ENCODE measurements around the gene MDGA2.
"Not testable (repeated sequence)": the region's sequence is repeated elsewhere in the genome, so short reads cannot be mapped to it uniquely, and the experiment has no call there.

The MDGA2 gene

GRCh38 chr14:47200740-47201139 is 474.7 kb downstream of the MDGA2 start:
- H3K9ac ChIP-seq (ENCODE audit: low read depth, low read length, poor library complexity) = no peak overlapping the region
- no peak overlapping the region for H3K18ac ChIP-seq (ENCODE audit: low read length)
- no peak for DNase-seq (ENCODE audit: low spot score)
- H3K36me3 ChIP-seq (replicated peaks in 1 of 2; ENCODE audit: control insufficient read depth in 2 of 2, insufficient read depth in 2 of 2, low read length in 2 of 2) = no peaks in the 10 kb centered on the region
- WGBS, 2 donors (ENCODE audit: extremely low coverage in 2 of 2, insufficient read length in 2 of 2, insufficient replicate concordance in 1 of 2) = no CpG with 5 or more reads among the region's 18 CpGs
- H2BK120ac ChIP-seq (ENCODE audit: low read depth, low read length) = no peak overlapping the region
- H3K4me1 ChIP-seq (ENCODE audit: control insufficient read depth in 2 of 2, insufficient read depth in 1 of 2, low read depth in 1 of 2, low read length in 2 of 2) = no peaks in the 10 kb centered on the region
- no peak overlapping the region for H2BK12ac ChIP-seq (ENCODE audit: low read length)
- no peak overlapping the region for H3K4me2 ChIP-seq (ENCODE audit: insufficient read depth, low read length, poor library complexity, severe bottlenecking)
- H3K4ac ChIP-seq (ENCODE audit: low read length) = no peak overlapping the region
- H4K91ac ChIP-seq (ENCODE audit: low read depth, low read length, poor library complexity) = no peak overlapping the region
- H3K79me1 ChIP-seq (ENCODE audit: low read depth, low read length) = no peaks in the 10 kb centered on the region
- H2AFZ ChIP-seq (ENCODE audit: low read length) = no peak overlapping the region
- H3K9me3 ChIP-seq (replicated peaks in 1 of 2; ENCODE audit: control insufficient read depth in 2 of 2, insufficient read depth in 1 of 2, low read depth in 1 of 2, low read length in 2 of 2) = no peaks in the 10 kb centered on the region
- peak overlapping the region; percentile 17 for H2BK5ac ChIP-seq (ENCODE audit: low read length)
- peak overlapping the region; percentile 21 for H3K14ac ChIP-seq (ENCODE audit: low read length)
- H3K23ac ChIP-seq (ENCODE audit: low read depth, low read length, poor library complexity) = no peak overlapping the region
- no peak overlapping the region for H4K8ac ChIP-seq (ENCODE audit: low read depth, low read length)
- H3K27ac ChIP-seq (replicated peaks; ENCODE audit: low read length) = no peak overlapping the region
- H2AK5ac ChIP-seq (ENCODE audit: low read depth, low read length) = no peak overlapping the region
- H3K27me3 ChIP-seq (ENCODE audit: control insufficient read depth in 3 of 3, insufficient read depth in 3 of 3, low read depth in 1 of 3, low read length in 3 of 3) = no peaks in the 10 kb centered on the region
- H3K4me3 ChIP-seq (ENCODE audit: low read length in 2 of 2) = no peak overlapping the region
- no peak overlapping the region for H2BK15ac ChIP-seq (ENCODE audit: low read length)

- Histone ChIP-seq H3K36me3 (replicated peaks in 1 of 2; ENCODE audit: control insufficient read depth in 2 of 2, insufficient read depth in 2 of 2, low read length in 2 of 2) (no peaks in the 10 kb centered on the region), H2AFZ (ENCODE audit: low read length) (no peak overlapping the region)
- no CpG with 5 or more reads among the region's 1 CpG for WGBS, 2 donors (ENCODE audit: extremely low coverage in 2 of 2, insufficient read length in 2 of 2, insufficient replicate concordance in 1 of 2)
These were observed 479.8 kb downstream of the MDGA2 start for GRCh38 chr14:47195582-47195981.

GRCh38 chr14:47194055-47194454 is 481.4 kb downstream of the MDGA2 start:
- Histone ChIP-seq H3K14ac (ENCODE audit: low read length) (no peak overlapping the region), H2BK12ac (ENCODE audit: low read length) (no peak overlapping the region), H3K18ac (ENCODE audit: low read length) (no peak overlapping the region), H3K27ac (replicated peaks; ENCODE audit: low read length) (no peak overlapping the region), H3K9me3 (replicated peaks in 1 of 2; ENCODE audit: control insufficient read depth in 2 of 2, insufficient read depth in 1 of 2, low read depth in 1 of 2, low read length in 2 of 2) (no peaks in the 10 kb centered on the region), H4K91ac (ENCODE audit: low read depth, low read length, poor library complexity) (no peak overlapping the region), H3K4me3 (ENCODE audit: low read length in 2 of 2) (no peak overlapping the region), H3K4ac (ENCODE audit: low read length) (no peak overlapping the region), H3K4me1 (ENCODE audit: control insufficient read depth in 2 of 2, insufficient read depth in 1 of 2, low read depth in 1 of 2, low read length in 2 of 2) (no peaks in the 10 kb centered on the region), H2AK5ac (ENCODE audit: low read depth, low read length) (no peak overlapping the region), H2BK120ac (ENCODE audit: low read depth, low read length) (no peak overlapping the region), H3K27me3 (ENCODE audit: control insufficient read depth in 3 of 3, insufficient read depth in 3 of 3, low read depth in 1 of 3, low read length in 3 of 3) (no peaks in the 10 kb centered on the region), H3K79me1 (ENCODE audit: low read depth, low read length) (no peaks in the 10 kb centered on the region), H2AFZ (ENCODE audit: low read length) (no peak overlapping the region), H3K36me3 (replicated peaks in 1 of 2; ENCODE audit: control insufficient read depth in 2 of 2, insufficient read depth in 2 of 2, low read length in 2 of 2) (no peaks in the 10 kb centered on the region), H2BK15ac (ENCODE audit: low read length) (no peak overlapping the region), H3K9ac (ENCODE audit: low read depth, low read length, poor library complexity) (no peak overlapping the region), H3K4me2 (ENCODE audit: insufficient read depth, low read length, poor library complexity, severe bottlenecking) (no peak overlapping the region), H4K8ac (ENCODE audit: low read depth, low read length) (no peak overlapping the region), H3K23ac (ENCODE audit: low read depth, low read length, poor library complexity) (no peak overlapping the region), H2BK5ac (ENCODE audit: low read length) (no peak overlapping the region)
- WGBS, 2 donors (ENCODE audit: extremely low coverage in 2 of 2, insufficient read length in 2 of 2, insufficient replicate concordance in 1 of 2) = no CpG with 5 or more reads among the region's 1 CpG
- DNase-seq (ENCODE audit: low spot score) = no peak

More at GRCh38 chr14:47195582-47195981, 479.8 kb downstream of the MDGA2 start:
- no peak overlapping the region for H3K14ac ChIP-seq (ENCODE audit: low read length)
- no peak for DNase-seq (ENCODE audit: low spot score)
- no peak overlapping the region for H3K4me2 ChIP-seq (ENCODE audit: insufficient read depth, low read length, poor library complexity, severe bottlenecking)
- no peak overlapping the region for H4K91ac ChIP-seq (ENCODE audit: low read depth, low read length, poor library complexity)
- no peak overlapping the region for H3K4me3 ChIP-seq (ENCODE audit: low read length in 2 of 2)
- no peak overlapping the region for H3K9ac ChIP-seq (ENCODE audit: low read depth, low read length, poor library complexity)
- H2AK5ac ChIP-seq (ENCODE audit: low read depth, low read length) = no peak overlapping the region
- H2BK120ac ChIP-seq (ENCODE audit: low read depth, low read length) = no peak overlapping the region
- H3K27ac ChIP-seq (replicated peaks; ENCODE audit: low read length) = no peak overlapping the region
- no peaks in the 10 kb centered on the region for H3K79me1 ChIP-seq (ENCODE audit: low read depth, low read length)
- H2BK5ac ChIP-seq (ENCODE audit: low read length) = no peak overlapping the region
- no peak overlapping the region for H3K4ac ChIP-seq (ENCODE audit: low read length)
- H3K9me3 ChIP-seq (replicated peaks in 1 of 2; ENCODE audit: control insufficient read depth in 2 of 2, insufficient read depth in 1 of 2, low read depth in 1 of 2, low read length in 2 of 2) = no peaks in the 10 kb centered on the region
- no peak overlapping the region for H2BK12ac ChIP-seq (ENCODE audit: low read length)
- no peak overlapping the region for H2BK15ac ChIP-seq (ENCODE audit: low read length)
- H3K18ac ChIP-seq (ENCODE audit: low read length) = no peak overlapping the region
- H3K23ac ChIP-seq (ENCODE audit: low read depth, low read length, poor library complexity) = no peak overlapping the region
- H3K4me1 ChIP-seq (ENCODE audit: control insufficient read depth in 2 of 2, insufficient read depth in 1 of 2, low read depth in 1 of 2, low read length in 2 of 2) = no peaks in the 10 kb centered on the region
- no peaks in the 10 kb centered on the region for H3K27me3 ChIP-seq (ENCODE audit: control insufficient read depth in 3 of 3, insufficient read depth in 3 of 3, low read depth in 1 of 3, low read length in 3 of 3)
- H4K8ac ChIP-seq (ENCODE audit: low read depth, low read length) = no peak overlapping the region

DNA sequence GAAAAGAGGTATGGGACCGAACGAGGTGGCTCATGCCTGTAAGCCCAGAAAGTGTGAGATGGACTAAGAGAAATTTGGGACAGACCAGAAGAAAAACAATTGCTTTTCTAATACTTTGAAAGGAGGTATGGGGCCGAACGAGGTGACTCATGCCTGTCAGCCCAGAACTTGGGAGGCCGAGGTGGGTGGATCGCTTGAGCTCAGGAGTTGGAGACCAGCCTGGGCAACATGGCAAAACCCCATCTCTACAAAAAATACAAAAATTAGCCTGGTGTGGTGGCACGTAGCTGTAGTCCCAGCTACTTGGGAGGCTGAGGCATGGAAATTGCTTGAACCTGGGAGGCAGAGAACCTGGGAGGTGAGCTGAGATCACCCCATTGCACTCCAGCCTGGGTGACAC is 483.2 kb downstream of the MDGA2 start:
- H3K27me3 ChIP-seq (ENCODE audit: control insufficient read depth in 3 of 3, insufficient read depth in 3 of 3, low read depth in 1 of 3, low read length in 3 of 3); H2BK5ac ChIP-seq (ENCODE audit: low read length); H2BK120ac ChIP-seq (ENCODE audit: low read depth, low read length); H3K36me3 ChIP-seq (replicated peaks in 1 of 2; ENCODE audit: control insufficient read depth in 2 of 2, insufficient read depth in 2 of 2, low read length in 2 of 2); H2AK5ac ChIP-seq (ENCODE audit: low read depth, low read length); H3K23ac ChIP-seq (ENCODE audit: low read depth, low read length, poor library complexity); H3K4ac ChIP-seq (ENCODE audit: low read length); H3K4me3 ChIP-seq (ENCODE audit: low read length in 2 of 2); H2BK12ac ChIP-seq (ENCODE audit: low read length); H3K79me1 ChIP-seq (ENCODE audit: low read depth, low read length); H3K27ac ChIP-seq (replicated peaks; ENCODE audit: low read length); H3K9me3 ChIP-seq (replicated peaks in 1 of 2; ENCODE audit: control insufficient read depth in 2 of 2, insufficient read depth in 1 of 2, low read depth in 1 of 2, low read length in 2 of 2); H3K18ac ChIP-seq (ENCODE audit: low read length); H2BK15ac ChIP-seq (ENCODE audit: low read length); H3K4me1 ChIP-seq (ENCODE audit: control insufficient read depth in 2 of 2, insufficient read depth in 1 of 2, low read depth in 1 of 2, low read length in 2 of 2); H2AFZ ChIP-seq (ENCODE audit: low read length); DNase-seq (ENCODE audit: low spot score); H4K91ac ChIP-seq (ENCODE audit: low read depth, low read length, poor library complexity); H3K4me2 ChIP-seq (ENCODE audit: insufficient read depth, low read length, poor library complexity, severe bottlenecking); H3K9ac ChIP-seq (ENCODE audit: low read depth, low read length, poor library complexity); H3K14ac ChIP-seq (ENCODE audit: low read length); H4K8ac ChIP-seq (ENCODE audit: low read depth, low read length): not testable (repeated sequence)
- no CpG with 5 or more reads among the region's 7 CpGs for WGBS, 2 donors (ENCODE audit: extremely low coverage in 2 of 2, insufficient read length in 2 of 2, insufficient replicate concordance in 1 of 2)

Measured in neuronal stem cell (in vitro differentiated cells).